Sigmoid colon (tissue), 3 donors: ENCODE results near the gene MOCS1.

ENCODE experiments used
- CTCF ChIP-seq, 4 experiments: fragments of 450-650 bp in 3 of 4; fragments of 200-600 bp in 1 of 4; IDR thresholded peaks; one replicate each; pipeline ENCODE4 v1.5.1; 2016 to 2019; ENCODE audit warnings: antibody characterized with exemption in 4 of 4, mild to moderate bottlenecking in 3 of 4, moderate library complexity in 2 of 4
- POLR2A ChIP-seq, 2 donors: fragments of 450-650 bp; IDR thresholded peaks; one replicate each; pipeline ENCODE4 v1.6.1; 2016; ENCODE audit warnings: antibody characterized with exemption in 2 of 2, mild to moderate bottlenecking in 2 of 2, moderate library complexity in 2 of 2

- TF ChIP-seq POLR2A (IDR thresholded peaks at IDR 0.05) (no peak), CTCF (IDR thresholded peaks at IDR 0.05) (no peak)
Measured at GRCh38 chr6:39942903-39943580, 8.8 kb upstream of the MOCS1 start.
